Measurements from ENCODE around the gene IRAK3.

IRAK3 gene

DNA sequence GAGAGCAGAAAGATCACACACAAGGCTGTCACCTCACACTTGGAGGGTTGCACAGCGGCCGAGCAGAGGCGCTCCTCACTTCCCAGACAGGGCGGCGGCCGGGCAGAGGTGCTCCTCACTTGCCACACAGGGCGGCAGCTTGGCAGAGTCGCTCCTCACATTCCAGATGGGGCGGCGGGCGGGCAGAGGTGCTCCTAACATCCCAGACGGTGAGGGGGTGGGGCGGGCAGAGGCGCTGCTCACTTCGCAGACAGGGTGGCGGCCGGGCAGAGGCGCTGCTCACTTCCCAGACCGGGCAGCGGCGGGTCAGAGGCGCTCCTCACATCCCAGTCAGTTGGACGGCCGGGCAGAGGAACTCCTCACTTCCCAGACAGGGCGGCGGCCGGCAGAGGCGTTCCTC lies 28.3 kb upstream of the IRAK3 start:
- no peak overlapping the region for H3K27ac ChIP-seq
- TF ChIP-seq, protein P1, sequence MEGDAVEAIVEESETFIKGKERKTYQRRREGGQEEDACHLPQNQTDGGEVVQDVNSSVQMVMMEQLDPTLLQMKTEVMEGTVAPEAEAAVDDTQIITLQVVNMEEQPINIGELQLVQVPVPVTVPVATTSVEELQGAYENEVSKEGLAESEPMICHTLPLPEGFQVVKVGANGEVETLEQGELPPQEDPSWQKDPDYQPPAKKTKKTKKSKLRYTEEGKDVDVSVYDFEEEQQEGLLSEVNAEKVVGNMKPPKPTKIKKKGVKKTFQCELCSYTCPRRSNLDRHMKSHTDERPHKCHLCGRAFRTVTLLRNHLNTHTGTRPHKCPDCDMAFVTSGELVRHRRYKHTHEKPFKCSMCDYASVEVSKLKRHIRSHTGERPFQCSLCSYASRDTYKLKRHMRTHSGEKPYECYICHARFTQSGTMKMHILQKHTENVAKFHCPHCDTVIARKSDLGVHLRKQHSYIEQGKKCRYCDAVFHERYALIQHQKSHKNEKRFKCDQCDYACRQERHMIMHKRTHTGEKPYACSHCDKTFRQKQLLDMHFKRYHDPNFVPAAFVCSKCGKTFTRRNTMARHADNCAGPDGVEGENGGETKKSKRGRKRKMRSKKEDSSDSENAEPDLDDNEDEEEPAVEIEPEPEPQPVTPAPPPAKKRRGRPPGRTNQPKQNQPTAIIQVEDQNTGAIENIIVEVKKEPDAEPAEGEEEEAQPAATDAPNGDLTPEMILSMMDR (conservative IDR thresholded peaks at IDR 0.05; ENCODE audit: low read depth, low read length): no peak
- H3K27me3 ChIP-seq (ENCODE audit: insufficient read depth, low read depth): no peaks in the 10 kb centered on the region
- no peak overlapping the region for H3K9ac ChIP-seq
- no peaks in the 10 kb centered on the region for H3K4me1 ChIP-seq (ENCODE audit: low read depth, poor library complexity, severe bottlenecking)
- H4K20me1 ChIP-seq (ENCODE audit: insufficient read depth): no peaks in the 10 kb centered on the region
- no peak overlapping the region for H2AFZ ChIP-seq (ENCODE audit: low read depth)
- no peaks in the 10 kb centered on the region for H3K36me3 ChIP-seq (ENCODE audit: insufficient read depth)
- H3K79me2 ChIP-seq (ENCODE audit: insufficient read depth, low read depth): peaks cover 25% of the 10 kb centered on the region; the same call in 1 of the 2 replicates
- no peak overlapping the region for H3K4me3 ChIP-seq (IDR thresholded peaks at IDR 0.05; ENCODE audit: insufficient read depth, low read depth, low read length)
- H3K4me2 ChIP-seq: no peak overlapping the region

DNA sequence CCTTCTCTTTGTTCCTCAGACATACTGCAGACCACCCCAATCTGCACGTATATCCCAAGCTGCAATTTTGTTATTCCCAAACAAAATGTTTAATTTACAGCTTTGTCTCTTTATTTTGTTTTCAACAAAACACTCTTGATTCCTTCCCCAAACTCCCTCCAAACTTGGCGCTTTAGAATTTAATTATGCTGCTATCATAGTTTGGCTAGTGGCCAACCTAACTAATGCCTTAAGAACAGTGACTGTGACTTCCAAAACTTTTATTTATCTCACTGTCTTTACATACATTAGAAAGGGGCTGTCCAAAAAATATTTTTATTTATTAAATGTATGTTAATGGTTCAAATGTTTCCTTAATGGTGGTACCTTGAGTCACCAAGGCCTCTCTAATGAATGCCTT lies 26.3 kb upstream of the IRAK3 start:
- Histone ChIP-seq H3K4me1 (ENCODE audit: low read depth, poor library complexity, severe bottlenecking) (no peaks in the 10 kb centered on the region), H3K79me2 (ENCODE audit: insufficient read depth, low read depth) (peaks cover 45% of the 10 kb centered on the region), H3K27ac (no peak overlapping the region), H4K20me1 (ENCODE audit: insufficient read depth) (no peaks in the 10 kb centered on the region), H3K9ac (no peak overlapping the region), H3K36me3 (ENCODE audit: insufficient read depth) (no peaks in the 10 kb centered on the region), H2AFZ (ENCODE audit: low read depth) (no peak overlapping the region), H3K27me3 (ENCODE audit: insufficient read depth, low read depth) (no peaks in the 10 kb centered on the region), H3K4me3 (IDR thresholded peaks at IDR 0.05; ENCODE audit: insufficient read depth, low read depth, low read length) (no peak overlapping the region), H3K4me2 (no peak overlapping the region)
- TF ChIP-seq, protein P1 (conservative IDR thresholded peaks at IDR 0.05; ENCODE audit: low read depth, low read length): no peak

DNA sequence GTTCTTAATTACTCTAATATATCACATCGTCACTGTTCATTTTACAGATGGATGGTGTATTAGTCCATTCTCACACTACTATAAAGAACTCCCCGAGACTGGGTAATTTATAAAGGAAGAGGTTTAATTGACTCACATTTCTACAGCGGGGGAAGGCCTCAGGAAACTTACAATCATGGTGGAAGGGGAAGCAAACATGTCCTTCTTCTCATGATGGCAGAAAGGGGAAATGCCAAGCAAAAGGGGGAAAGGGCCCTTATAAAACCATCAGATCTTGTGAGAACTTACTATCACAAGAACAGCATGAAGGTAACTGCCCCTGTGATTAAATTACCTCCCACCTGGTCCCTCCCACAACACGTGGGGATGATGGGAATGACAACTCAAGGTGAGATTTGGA lies 25.7 kb upstream of the IRAK3 start:
- Histone ChIP-seq H3K4me1 (ENCODE audit: low read depth, poor library complexity, severe bottlenecking) (peaks cover 2% of the 10 kb centered on the region), H3K27ac (no peak overlapping the region), H3K36me3 (ENCODE audit: insufficient read depth) (no peaks in the 10 kb centered on the region), H3K4me2 (no peak overlapping the region), H3K27me3 (ENCODE audit: insufficient read depth, low read depth) (no peaks in the 10 kb centered on the region), H3K79me2 (ENCODE audit: insufficient read depth, low read depth) (peaks cover 51% of the 10 kb centered on the region), H3K4me3 (IDR thresholded peaks at IDR 0.05; ENCODE audit: insufficient read depth, low read depth, low read length) (no peak overlapping the region), H4K20me1 (ENCODE audit: insufficient read depth) (no peaks in the 10 kb centered on the region), H2AFZ (ENCODE audit: low read depth) (no peak overlapping the region), H3K9ac (no peak overlapping the region)
- TF ChIP-seq, protein P1 (conservative IDR thresholded peaks at IDR 0.05; ENCODE audit: low read depth, low read length): no peak

DNA sequence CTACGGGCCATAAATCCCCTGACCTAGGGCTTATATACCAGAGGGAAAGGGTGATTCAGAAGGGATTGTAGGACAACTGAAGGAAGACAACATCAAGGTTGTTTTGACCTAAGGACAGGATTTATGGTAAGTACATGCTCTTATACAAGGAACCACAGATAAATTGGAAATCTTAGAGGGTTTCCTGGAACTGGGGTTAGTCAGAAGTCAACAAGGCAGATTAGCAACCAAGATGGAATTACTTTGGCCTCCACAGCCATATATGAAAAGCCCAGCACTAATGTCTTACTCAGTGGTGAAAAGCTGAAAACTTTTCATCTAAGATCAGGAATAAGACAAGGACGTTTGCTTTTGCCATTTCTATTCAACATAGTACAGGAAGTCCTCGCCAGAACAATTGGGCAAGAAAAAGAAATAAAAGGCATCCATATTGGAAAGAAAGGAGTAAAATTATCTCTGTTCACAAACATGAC lies 24.6 kb upstream of the IRAK3 start:
- H3K36me3 ChIP-seq (ENCODE audit: insufficient read depth): no peaks in the 10 kb centered on the region
- no peak overlapping the region for H2AFZ ChIP-seq (ENCODE audit: low read depth)
- H3K4me3 ChIP-seq (IDR thresholded peaks at IDR 0.05; ENCODE audit: insufficient read depth, low read depth, low read length): no peak overlapping the region
- H3K9ac ChIP-seq: no peak overlapping the region
- H4K20me1 ChIP-seq (ENCODE audit: insufficient read depth): no peaks in the 10 kb centered on the region
- H3K4me2 ChIP-seq: no peak overlapping the region
- TF ChIP-seq, protein P1 (conservative IDR thresholded peaks at IDR 0.05; ENCODE audit: low read depth, low read length): no peak
- H3K4me1 ChIP-seq (ENCODE audit: low read depth, poor library complexity, severe bottlenecking): peaks cover 7% of the 10 kb centered on the region
- no peaks in the 10 kb centered on the region for H3K27me3 ChIP-seq (ENCODE audit: insufficient read depth, low read depth)
- peaks cover 58% of the 10 kb centered on the region for H3K79me2 ChIP-seq (ENCODE audit: insufficient read depth, low read depth)
- no peak overlapping the region for H3K27ac ChIP-seq

All from KMS-11 (cell line).